ENCODE data around the gene AMHR2.
"Not testable (repeated sequence)": the region's sequence is repeated elsewhere in the genome, so short reads cannot be mapped to it uniquely, and the experiment has no call there.

AMHR2 gene

GRCh38 chr12:53423597-53423996 is at the start of gene AMHR2:
TSS of gene AMHR2 (plus strand) at chr12:53423855. CDS start at chr12:53423935, 80 bp downstream.
- TF ChIP-seq CTCF (IDR thresholded peaks at IDR 0.05; ENCODE audit: borderline replicate concordance, control extremely low read depth, extremely low read depth, insufficient read depth, missing control alignments), result no peak
- no peak for DNase-seq (ENCODE audit: low spot score)
- in situ Hi-C loops (cut with MboI; ENCODE audit: low sequenced_read_pairs, unreplicated experiment), result no loop called here

GRCh38 chr12:53374277-53374676 is 49.4 kb upstream of the AMHR2 start:
- DNase-seq (ENCODE audit: low spot score); in situ Hi-C loops (cut with MboI; ENCODE audit: low sequenced_read_pairs, unreplicated experiment): not testable (repeated sequence)

- in situ Hi-C loops (cut with MboI; ENCODE audit: low sequenced_read_pairs, unreplicated experiment), result no loop called here
- no peak for DNase-seq (ENCODE audit: low spot score)
Observed at GRCh38 chr12:53376747-53377146, 46.9 kb upstream of the AMHR2 start.

DNA sequence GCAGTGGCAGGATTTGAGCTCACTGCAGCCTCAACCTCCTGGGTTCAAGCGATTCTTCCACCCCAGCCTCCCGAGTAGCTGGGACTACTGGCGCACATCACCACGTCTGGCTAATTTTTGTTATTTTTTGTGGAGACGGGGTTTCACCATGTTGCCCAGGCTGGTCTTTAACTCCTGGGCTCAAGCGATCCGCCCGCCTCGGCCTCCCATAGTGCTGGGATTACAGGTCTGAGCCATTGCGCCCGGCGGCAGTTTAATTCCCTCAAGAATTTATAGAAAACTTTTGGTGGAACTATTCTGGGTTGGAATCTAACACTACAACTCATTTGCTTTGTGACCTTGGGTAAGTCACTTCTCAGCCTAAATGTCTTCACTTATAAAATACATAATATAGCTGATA is 45.4 kb upstream of the AMHR2 start:
- TF ChIP-seq CTCF (IDR thresholded peaks at IDR 0.05; ENCODE audit: borderline replicate concordance, control extremely low read depth, extremely low read depth, insufficient read depth, missing control alignments), result no peak
- DNase-seq (ENCODE audit: low spot score), result no peak
- in situ Hi-C loops (cut with MboI; ENCODE audit: low sequenced_read_pairs, unreplicated experiment), result no loop called here

More at GRCh38 chr12:53376747-53377146, 46.9 kb upstream of the AMHR2 start:
- no peak for TF ChIP-seq CTCF (IDR thresholded peaks at IDR 0.05; ENCODE audit: borderline replicate concordance, control extremely low read depth, extremely low read depth, insufficient read depth, missing control alignments)

GRCh38 chr12:53378724-53379388 is 44.8 kb upstream of the AMHR2 start:
- DNase-seq (ENCODE audit: low spot score), result no peak
- TF ChIP-seq CTCF (IDR thresholded peaks at IDR 0.05; ENCODE audit: borderline replicate concordance, control extremely low read depth, extremely low read depth, insufficient read depth, missing control alignments), result no peak
- in situ Hi-C loops (cut with MboI; ENCODE audit: low sequenced_read_pairs, unreplicated experiment), result no loop called here

DNA sequence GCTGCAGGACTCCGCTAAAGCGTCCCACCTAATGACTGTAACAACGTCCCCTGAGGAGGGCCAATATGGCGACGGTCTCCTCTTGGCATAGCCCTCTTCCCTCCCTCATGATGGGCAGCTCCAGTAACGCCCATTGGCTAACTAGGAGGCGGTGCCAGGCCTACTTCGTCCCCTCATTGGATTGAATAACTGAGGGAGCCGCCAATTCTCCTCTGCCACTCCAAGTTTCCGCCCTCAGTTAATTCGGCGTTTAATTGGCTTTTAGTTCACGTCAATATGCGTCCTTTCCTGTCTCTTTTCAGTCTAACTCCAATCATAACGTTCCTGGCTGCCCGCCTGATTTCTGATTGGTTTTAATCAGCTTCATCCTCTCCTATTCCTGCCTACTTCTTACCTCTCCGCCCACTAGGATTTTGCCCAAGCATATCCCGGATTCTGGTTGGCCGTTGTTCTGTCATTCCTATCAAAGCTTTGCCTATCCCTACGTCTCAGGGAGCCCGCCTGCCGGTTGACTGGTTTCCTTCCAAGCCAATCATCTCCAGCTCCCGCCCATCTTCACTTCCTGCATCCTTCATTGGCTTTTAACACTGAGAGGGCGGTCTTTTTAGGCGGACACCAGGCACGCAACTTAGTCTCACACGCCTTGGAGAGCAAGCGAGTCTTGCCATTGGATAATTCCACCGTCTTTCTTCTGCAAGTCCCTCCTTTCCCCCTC is 44.1 kb upstream of the AMHR2 start:
- in situ Hi-C loops (cut with MboI; ENCODE audit: low sequenced_read_pairs, unreplicated experiment), result no loop called here
- no peak for TF ChIP-seq CTCF (IDR thresholded peaks at IDR 0.05; ENCODE audit: borderline replicate concordance, control extremely low read depth, extremely low read depth, insufficient read depth, missing control alignments)

GRCh38 chr12:53380104-53380793 is 43.4 kb upstream of the AMHR2 start, which contains the start of gene SP1:
TSS of gene SP1 (plus strand) at chr12:53380176. CDS start at chr12:53380292, 116 bp downstream.
- no peak for TF ChIP-seq CTCF (IDR thresholded peaks at IDR 0.05; ENCODE audit: borderline replicate concordance, control extremely low read depth, extremely low read depth, insufficient read depth, missing control alignments)
- in situ Hi-C loops (cut with MboI; ENCODE audit: low sequenced_read_pairs, unreplicated experiment), result no loop called here
- peak; percentile 90 for DNase-seq (ENCODE audit: low spot score)

More for the DNA sequence above, 44.1 kb upstream of the AMHR2 start:
- DNase-seq (ENCODE audit: low spot score), result peak; percentile 86
